GM19452 (cell line): ENCODE measurements around the gene SPRED2.

Experiments used
- ATAC-seq: cut with Tn5 transposase; IDR thresholded peaks from one replicate; pipeline ENCODE4 v1.9.1; 2021; ENCODE audit not compliant: unreplicated experiment

SPRED2 gene

GRCh38 chr2:65442420-65443020 lies 10.1 kb upstream of the SPRED2 start:
- ATAC-seq = no peak

DNA sequence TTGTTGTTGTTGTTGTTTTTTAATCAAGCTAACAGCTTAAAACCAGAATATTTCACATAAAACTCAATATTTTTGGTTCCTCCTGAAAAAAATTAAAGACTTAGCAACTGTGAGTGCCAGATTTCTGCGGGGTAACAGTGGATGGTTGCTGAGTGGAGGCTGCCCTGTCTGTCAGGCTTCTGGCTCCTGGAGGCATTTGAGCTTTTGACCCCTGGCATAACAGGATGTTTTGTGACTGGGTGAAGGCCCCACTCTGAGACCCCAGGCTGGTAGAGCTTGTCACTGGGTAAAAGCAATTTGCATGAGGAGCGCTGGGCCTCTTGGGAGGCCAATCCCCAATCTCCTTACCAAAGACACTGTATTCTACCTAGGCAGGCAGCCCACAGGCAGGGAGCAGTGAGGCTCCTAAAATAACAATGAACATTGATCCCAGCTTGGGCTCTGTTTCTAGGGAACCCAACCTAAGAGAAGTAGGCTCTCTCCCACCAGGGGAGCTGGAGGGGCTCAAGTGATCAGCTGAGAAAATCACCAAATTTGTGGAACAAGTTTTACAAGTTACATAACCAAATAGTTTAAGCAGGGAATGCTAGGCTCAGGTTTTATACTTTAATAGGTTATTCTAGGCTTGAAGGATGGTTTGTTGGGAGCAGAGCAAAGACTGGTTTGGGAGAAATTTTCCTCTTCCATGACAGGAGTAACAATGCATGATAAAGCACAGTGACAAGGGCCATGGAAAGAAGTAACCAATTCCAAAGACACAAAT lies 5.9 kb upstream of the SPRED2 start:
- ATAC-seq = no peak

DNA sequence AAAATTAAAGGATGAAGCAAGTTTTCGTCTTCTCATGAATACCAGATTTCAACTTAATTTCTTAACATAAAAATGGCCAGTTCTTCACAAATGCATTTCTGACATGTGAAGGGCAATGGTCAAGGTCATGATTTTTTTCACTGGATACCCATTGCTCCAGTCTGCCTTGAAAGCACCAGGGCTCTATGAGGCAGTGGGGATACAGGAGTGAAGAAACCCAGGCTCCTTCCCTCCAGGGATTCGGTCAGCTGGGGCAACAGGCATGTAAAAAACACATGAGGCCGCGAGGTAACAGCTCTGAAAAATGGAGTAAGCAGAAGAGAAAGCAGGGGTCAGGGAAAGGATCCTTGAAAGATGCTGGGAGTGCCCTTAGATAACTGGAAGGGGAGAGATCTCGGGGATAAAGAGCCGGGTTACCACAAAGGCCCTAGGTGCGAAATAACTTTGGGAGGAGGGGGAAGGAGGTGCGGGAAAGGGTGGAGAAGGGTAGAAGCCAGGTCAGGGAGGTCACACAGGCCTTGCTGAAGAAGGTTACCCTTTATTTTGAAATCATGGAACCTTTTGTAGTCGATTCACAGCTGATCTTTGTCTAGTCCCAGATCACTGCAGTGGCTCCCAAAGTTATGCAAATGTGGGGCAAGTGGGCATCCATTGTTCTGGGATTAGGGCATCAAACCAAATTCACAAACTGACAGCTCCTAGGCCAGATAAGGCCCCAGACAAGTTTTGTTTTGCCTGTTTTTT lies 5.2 kb upstream of the SPRED2 start:
- no peak for ATAC-seq

- ATAC-seq = peak; percentile 65
These were observed 4.4 kb upstream of the SPRED2 start for GRCh38 chr2:65436824-65437221.

- ATAC-seq = peak; percentile 40
These were observed 3.9 kb upstream of the SPRED2 start for GRCh38 chr2:65436169-65436823.

DNA sequence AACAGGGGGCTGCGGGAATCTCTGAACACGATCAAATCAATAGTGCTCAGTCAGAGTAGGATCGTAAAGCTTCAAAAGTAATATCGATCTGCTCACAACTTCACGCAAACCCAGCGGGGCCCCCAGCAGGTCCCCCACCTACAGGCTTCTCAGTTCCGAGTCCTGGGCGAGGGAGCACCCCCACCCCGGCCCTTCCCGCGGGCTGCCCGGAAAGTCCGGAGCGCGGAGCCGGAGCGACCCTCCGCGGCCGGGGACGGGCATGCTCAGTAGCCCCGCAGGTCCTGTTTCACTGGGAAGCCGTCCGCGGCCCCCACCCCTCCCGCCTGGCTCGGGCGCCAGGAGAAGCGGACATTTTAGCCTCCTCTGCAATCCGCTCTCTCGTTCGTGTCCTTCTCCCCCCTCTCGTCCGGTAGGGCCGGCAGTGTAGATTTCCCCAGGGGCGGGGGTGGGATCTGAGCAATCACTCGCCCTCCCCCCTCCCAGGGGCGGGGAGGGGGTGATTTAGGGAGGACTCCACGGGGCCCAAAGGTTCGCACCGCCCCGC lies 3.3 kb upstream of the SPRED2 start:
- peak; percentile 24 for ATAC-seq

GRCh38 chr2:65434592-65435241 lies 2.3 kb upstream of the SPRED2 start:
- ATAC-seq = no peak

- ATAC-seq = peak; percentile 36
These were observed 775 bp downstream of the SPRED2 start for GRCh38 chr2:65431421-65432226.

DNA sequence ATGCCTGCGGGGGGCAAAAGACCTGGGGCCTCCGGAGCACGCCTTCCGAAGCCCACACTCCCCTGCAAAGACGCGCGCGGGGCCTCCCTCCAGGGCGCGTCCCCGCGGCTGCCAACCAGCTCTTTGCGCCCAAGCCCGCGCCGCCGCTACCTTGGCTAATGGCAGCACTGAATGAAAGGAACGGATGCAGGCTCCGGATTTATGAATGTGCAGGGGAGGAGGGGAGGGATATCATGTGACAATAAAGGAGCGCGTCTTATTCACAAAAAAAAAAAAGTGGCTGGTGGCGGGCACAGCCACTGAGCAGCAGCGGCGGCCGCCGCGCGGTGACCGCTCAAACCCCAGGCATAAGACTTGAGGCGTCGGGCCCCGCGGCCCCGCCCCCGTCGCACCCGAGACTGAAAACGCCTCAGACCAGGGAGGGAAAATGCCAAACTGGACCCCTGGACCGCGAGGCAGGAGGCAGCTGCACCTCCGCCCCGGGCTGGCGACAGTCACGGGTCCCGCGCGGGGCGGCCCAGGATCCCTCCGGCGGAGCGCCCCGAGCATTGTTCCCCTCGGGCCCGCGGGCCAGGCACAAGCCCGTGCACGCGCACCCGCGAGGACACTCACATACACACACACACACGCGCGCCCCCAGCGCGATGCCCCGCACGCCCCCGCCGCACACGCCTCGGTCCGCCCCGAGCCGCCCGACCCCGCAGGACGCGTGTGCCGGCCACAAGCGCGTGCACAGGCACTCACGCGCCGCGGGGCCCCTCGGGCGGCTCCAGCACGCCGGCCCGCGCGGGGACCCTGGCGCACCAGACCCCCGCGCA lies 1.6 kb downstream of the SPRED2 start:
- ATAC-seq = peak; percentile 39

DNA sequence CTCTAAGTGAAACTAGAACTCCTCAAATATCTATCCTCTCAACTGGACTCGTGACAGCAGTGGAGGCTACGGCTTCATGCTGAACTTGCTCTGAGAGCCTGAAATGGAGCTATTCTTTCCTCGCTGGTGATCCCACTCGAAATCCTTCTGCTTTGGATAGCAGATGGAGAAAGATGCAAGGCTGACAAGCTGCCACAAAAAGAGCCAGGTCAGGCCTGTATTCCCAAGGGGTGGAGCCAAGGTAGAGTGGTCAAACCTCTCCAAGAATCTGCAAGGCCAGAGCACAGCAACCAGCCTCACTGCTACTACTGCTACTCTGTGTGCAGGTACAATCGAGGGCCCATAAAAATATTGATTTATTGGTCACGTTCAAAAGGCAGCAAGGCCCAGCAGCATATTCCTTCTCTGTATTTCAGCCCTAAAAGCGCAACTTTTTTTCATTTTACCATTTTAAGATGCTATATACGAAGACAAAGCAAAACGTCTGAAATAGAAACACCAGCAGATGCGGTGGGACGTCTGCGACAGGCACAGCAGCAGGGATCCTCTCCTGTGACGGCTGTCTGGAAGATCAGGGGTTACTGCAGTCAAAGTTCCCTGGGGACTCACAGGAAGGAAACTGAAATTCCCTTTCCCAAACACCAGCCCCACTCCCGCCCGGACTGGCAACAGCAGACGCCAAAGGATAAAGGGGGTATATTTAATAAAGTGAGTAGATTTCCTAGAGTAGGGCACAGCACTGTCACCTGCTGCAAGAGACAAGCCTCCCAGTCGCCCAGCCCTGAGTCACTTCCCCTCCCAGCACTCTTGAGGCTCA lies 2.4 kb downstream of the SPRED2 start:
- no peak for ATAC-seq

DNA sequence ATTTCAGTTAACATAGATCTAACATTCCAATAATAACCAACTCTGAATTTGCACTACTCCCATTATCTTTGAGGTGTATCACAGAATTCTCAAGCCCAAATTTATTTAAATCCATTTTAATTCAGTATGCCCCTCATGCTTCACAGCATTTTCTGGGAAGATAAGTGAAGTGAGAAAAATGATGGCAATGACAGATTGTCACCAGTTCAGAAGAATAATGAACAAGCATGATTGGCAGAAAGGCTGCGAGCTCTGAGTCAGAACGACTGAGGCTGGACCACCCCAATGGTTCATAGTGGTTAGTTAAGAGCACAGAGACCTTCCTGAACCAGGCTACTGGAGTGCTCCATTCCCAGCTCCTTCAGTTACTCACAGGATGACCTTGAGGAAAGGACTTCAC lies 4.9 kb downstream of the SPRED2 start:
- ATAC-seq = no peak

DNA sequence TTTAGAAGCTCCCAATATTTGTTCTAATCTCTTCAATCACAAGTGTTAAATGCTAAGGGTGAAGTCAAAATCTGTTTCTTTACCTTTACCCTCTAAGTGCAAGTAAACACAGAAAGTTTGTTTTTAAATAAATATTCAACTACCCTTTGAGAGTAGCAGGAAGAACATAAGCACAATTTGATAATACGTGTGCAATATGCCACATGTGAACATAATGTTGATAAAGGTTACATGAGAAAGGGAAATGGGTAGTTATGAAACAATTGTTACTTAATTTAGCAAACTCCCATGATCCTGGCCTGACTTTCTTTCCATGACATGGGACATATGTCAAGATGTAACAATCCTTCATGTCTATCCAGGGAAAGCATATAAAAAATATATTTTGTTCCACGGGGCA lies 7.1 kb downstream of the SPRED2 start:
- no peak for ATAC-seq

GRCh38 chr2:65424391-65424790 lies 8.0 kb downstream of the SPRED2 start:
- no peak for ATAC-seq

GRCh38 chr2:65421432-65421748 lies 11.0 kb downstream of the SPRED2 start:
- ATAC-seq = no peak

DNA sequence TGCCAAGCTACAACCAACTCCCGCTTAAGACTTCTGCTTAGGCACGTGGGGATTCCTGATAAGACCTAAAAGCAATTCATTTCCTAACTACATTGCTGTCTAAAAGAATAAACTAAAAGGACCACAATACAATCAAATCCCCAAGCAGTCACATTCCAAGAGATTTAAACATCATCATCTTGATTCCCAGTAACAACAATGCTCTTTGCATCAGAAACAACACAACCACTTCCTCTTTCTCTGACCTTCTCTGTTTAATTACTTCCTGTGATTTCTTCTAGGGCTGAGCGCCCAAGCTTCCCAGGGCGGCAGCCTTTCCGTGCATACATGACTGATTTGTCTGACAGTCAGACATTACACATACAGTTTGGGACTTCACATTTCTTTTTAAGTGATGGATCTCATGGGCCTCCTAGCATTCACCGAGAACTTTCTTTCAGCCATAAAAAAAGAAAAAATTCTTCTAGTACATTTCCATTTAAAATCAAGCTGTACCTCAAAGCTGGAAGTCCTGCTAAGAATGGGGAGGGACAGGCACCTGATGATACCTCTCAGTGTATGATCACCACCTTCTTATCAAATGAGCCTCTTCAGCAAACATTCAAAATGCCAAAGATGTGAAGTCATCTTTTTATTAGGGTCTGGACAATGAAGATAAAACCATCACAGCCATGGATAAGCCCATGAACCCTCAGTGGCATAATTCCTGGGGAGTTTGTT lies 11.5 kb downstream of the SPRED2 start:
- ATAC-seq = peak; percentile 91

DNA sequence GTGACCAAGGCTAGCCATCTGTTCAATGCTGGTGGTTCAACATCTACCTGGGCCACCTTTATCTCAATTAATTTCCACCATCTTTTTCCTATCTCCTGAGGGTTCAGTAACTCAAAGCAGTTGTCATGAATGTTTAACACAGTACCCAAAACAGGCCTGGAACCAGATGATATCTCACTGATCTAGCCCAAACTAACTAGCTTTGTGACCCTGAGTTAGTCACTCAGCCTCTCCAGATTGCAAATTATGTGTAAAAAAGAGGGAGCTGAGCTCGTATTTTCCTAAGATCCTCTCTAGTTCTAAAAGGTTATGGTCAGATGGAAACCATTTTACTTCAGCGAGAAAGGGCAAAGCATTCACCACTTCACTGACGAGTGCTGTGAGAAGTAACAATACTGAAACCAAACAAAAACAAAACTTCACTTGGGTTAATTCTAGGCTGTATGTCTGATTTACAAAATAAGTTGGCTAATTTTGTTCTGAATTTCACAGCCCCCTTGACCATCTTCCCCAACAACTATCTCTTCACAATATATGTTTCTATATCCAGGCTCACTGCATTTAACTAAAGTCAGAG lies 14.8 kb downstream of the SPRED2 start:
- no peak for ATAC-seq

GRCh38 chr2:65416945-65417344 lies 15.5 kb downstream of the SPRED2 start:
- no peak for ATAC-seq
